A673 (cell line): ENCODE results near the gene KCTD7. TPM values are rescaled to one million over a fixed set of nuclear protein-coding genes. Genes with fewer than 3 reads are reported as not detected.

Source experiments
- BruUV-seq: library from RNA; stranded (reverse); fragments of 400-500 nt; replicated peaks from 2 replicates; lab custom pipeline; 2021; lab: Mats Ljungman, UMichigan
- CTCF ChIA-PET: fragments of 300-600 bp; sonication (Branson Sonifier 250); formaldehyde crosslinking; loops from one replicate; lab custom pipeline; 2022; ENCODE audit warnings: antibody characterized with exemption; lab: Charles Lee
- POLR2A ChIA-PET: fragments of 300-600 bp; sonication (Branson Sonifier 250); formaldehyde crosslinking; loops from one replicate; lab custom pipeline; 2022; ENCODE audit warnings: antibody characterized with exemption; ENCODE audit not compliant: low non-redundant PET; lab: Charles Lee
- DNase-seq: peaks from one replicate; pipeline ENCODE4 v3.0.0-alpha.2; 2015; ENCODE audit warnings: low spot score
- H3K27ac ChIP-seq: fragments of 200-600 bp; sonication (generic); 2 replicates; pipeline ENCODE4 v1.5.1; 2016; ENCODE audit warnings: mixed run types, low read depth, mild to moderate bottlenecking, mixed read lengths, antibody characterized with exemption, low read length; ENCODE audit not compliant: poor library complexity, severe bottlenecking
- H3K27me3 ChIP-seq: fragments of 200-600 bp; sonication (generic); replicated peaks from 2 replicates; pipeline ENCODE4 v1.6.1; 2017; ENCODE audit warnings: mixed run types, low read depth, mild to moderate bottlenecking, mixed read lengths, antibody characterized with exemption, low read length; ENCODE audit not compliant: insufficient read depth, poor library complexity
- H3K36me3 ChIP-seq: fragments of 200-600 bp; sonication (generic); 2 replicates; pipeline ENCODE4 v1.6.1; 2016; ENCODE audit warnings: mixed run types, mild to moderate bottlenecking, mixed read lengths, antibody characterized with exemption, low read length; ENCODE audit not compliant: insufficient read depth, poor library complexity, severe bottlenecking
- H3K4me1 ChIP-seq: fragments of 200-600 bp; sonication (generic); 2 replicates; pipeline ENCODE4 v1.6.1; 2017; ENCODE audit warnings: mixed run types, mild to moderate bottlenecking, mixed read lengths, antibody characterized with exemption, low read length; ENCODE audit not compliant: insufficient read depth, poor library complexity, severe bottlenecking
- H3K4me3 ChIP-seq: fragments of 200-600 bp; sonication (generic); 2 replicates; pipeline ENCODE4 v1.5.1; 2016; ENCODE audit warnings: low read depth, mixed run types, mild to moderate bottlenecking, mixed read lengths, low read length; ENCODE audit not compliant: poor library complexity, severe bottlenecking
- H3K9me3 ChIP-seq: fragments of 200-600 bp; sonication (generic); 2 replicates; pipeline ENCODE4 v1.6.1; 2016; ENCODE audit warnings: mixed run types, low read depth, mild to moderate bottlenecking, mixed read lengths, antibody characterized with exemption, low read length; ENCODE audit not compliant: poor library complexity, severe bottlenecking
- EZH2 ChIP-seq: fragments of 200-600 bp; sonication (generic); IDR thresholded peaks from 2 replicates; pipeline ENCODE4 v1.6.1; 2017; ENCODE audit warnings: borderline replicate concordance, low read depth, mild to moderate bottlenecking, mixed read lengths, antibody characterized with exemption, low read length; ENCODE audit not compliant: poor library complexity, severe bottlenecking
- intact Hi-C: fragments of 100-400 bp; cut with micrococcal nuclease; formaldehyde crosslinking; loops from one replicate; pipeline ENCODE4 v1.10.0; 2022; ENCODE audit not compliant: unreplicated experiment
- total RNA-seq: library from RNA; stranded (reverse); gene quantifications from 2 replicates; pipeline ENCODE4 v1.2.3, GENCODE V29; 2021
- TF ChIP-seq, protein P1 (sequence below): fragments of 300-800, 200-600 bp; sonication (generic); conservative IDR thresholded peaks from 2 replicates; pipeline ENCODE4 v1.5.1; 2017; ENCODE audit warnings: low read depth, mild to moderate bottlenecking, antibody characterized with exemption, low read length, moderate library complexity, mixed read lengths

The KCTD7 gene
- total RNA-seq, 1 experiment from 2014 or later, result 10.6 TPM

DNA sequence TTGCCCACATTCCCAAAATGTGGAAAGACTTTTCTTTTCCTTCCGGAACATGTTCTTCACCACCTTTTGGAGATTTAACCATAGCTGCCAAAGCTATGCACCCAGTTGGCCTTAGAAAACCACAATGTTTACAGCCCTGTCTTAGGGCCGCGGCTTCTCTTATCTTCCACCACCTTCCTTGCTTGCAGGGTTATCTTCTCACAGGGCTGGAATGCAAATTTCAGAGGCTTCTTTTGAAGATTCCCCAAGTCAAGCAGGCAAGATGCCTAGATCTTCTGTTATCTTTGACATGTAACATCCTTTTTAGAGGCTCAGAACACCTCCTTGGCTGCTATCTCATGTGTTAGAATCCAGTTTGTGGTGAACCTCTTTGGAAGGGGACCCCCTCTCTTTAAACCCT lies 11.1 kb downstream of the KCTD7 start:
- H3K36me3 ChIP-seq, result peaks cover 27% of the 10 kb centered on the region
- H3K4me3 ChIP-seq, result no peak overlapping the region
- TF ChIP-seq, protein P1, sequence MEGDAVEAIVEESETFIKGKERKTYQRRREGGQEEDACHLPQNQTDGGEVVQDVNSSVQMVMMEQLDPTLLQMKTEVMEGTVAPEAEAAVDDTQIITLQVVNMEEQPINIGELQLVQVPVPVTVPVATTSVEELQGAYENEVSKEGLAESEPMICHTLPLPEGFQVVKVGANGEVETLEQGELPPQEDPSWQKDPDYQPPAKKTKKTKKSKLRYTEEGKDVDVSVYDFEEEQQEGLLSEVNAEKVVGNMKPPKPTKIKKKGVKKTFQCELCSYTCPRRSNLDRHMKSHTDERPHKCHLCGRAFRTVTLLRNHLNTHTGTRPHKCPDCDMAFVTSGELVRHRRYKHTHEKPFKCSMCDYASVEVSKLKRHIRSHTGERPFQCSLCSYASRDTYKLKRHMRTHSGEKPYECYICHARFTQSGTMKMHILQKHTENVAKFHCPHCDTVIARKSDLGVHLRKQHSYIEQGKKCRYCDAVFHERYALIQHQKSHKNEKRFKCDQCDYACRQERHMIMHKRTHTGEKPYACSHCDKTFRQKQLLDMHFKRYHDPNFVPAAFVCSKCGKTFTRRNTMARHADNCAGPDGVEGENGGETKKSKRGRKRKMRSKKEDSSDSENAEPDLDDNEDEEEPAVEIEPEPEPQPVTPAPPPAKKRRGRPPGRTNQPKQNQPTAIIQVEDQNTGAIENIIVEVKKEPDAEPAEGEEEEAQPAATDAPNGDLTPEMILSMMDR, result no peak
- TF ChIP-seq EZH2, result no peak
- H3K4me1 ChIP-seq, result no peaks in the 10 kb centered on the region
- no TSS peak for BruUV-seq
- ChIA-PET POLR2A (no interaction called here), CTCF (no interaction called here)
- no peaks in the 10 kb centered on the region for H3K27me3 ChIP-seq
- no peaks in the 10 kb centered on the region for H3K9me3 ChIP-seq
- H3K27ac ChIP-seq, result no peak overlapping the region
- intact Hi-C loops, result no loop called here
- DNase-seq, result no peak

DNA sequence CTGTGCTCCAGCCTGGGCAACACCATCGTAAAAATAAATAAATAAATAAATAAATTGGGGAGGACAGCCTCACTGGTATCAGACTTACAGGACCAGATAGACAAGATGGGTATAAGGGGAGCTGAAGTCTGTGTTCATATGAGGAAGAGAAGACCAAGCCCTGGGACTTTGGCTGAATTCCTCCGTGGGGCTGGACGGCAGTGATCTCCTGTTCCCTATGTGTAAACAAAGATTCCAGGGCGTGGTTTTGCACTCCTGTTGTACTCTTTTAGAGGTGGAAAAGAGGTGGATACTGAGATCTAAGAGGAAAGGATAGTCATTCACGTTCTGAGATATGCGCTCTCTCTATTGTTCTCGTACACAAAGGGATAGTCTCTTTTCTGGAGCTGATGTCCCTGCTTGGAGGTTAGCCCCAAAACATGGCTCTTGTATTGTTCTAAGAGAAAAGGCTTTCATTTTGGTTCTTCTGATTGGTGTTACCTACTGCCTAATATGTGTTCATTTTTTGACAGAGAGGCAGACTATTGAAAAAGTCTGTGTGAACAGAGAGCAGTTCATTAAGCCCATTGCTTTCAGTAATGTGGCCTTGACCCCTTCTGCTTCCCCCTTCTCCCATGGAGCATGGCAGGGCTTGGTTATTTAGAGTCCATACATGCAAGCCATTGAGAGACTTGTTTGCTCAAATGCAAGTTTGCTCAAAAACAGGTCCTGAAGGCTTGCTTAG lies 12.3 kb downstream of the KCTD7 start:
- Histone ChIP-seq H3K36me3 (peaks cover 27% of the 10 kb centered on the region), H3K9me3 (no peaks in the 10 kb centered on the region), H3K4me3 (no peak overlapping the region), H3K27ac (no peak overlapping the region), H3K4me1 (no peaks in the 10 kb centered on the region), H3K27me3 (no peaks in the 10 kb centered on the region)
- TF ChIP-seq, protein P1, result no peak
- no peak for TF ChIP-seq EZH2
- CTCF ChIA-PET, result no interaction called here
- DNase-seq, result no peak
- POLR2A ChIA-PET, result no interaction called here
- intact Hi-C loops, result no loop called here
- no TSS peak for BruUV-seq

DNA sequence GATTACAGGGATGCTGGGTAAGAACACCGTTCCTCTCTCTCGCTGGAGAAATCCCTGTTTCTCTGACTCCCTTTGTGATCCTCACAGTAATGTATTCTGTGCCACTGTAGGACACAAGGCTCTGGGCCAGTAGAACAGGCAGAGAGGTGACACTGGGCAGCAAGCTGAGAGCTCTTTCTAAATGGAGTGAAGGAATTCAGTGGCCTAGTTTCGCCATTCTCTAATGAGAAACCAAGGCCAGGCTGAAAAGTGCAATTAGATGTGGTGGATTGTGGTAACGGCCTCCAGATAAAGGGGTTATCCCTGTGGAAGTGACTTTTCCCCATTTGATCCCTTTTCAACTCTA lies 12.8 kb downstream of the KCTD7 start:
- intact Hi-C loops, result no loop called here
- no TSS peak for BruUV-seq
- ChIA-PET POLR2A (no interaction called here), CTCF (no interaction called here)
- H3K27me3 ChIP-seq, result no peaks in the 10 kb centered on the region
- no peaks in the 10 kb centered on the region for H3K4me1 ChIP-seq
- H3K27ac ChIP-seq, result no peak overlapping the region
- TF ChIP-seq, protein P1, result no peak
- no peak for TF ChIP-seq EZH2
- no peaks in the 10 kb centered on the region for H3K9me3 ChIP-seq
- DNase-seq, result no peak
- H3K36me3 ChIP-seq, result peaks cover 27% of the 10 kb centered on the region
- no peak overlapping the region for H3K4me3 ChIP-seq
